AML-193 (cell line): ENCODE results near the gene MET.
"Not testable (repeated sequence)": the region's sequence is repeated elsewhere in the genome, so short reads cannot be mapped to it uniquely, and the experiment has no call there.

Experiments used
- DNase-seq, 2 experiments: peaks; one replicate each; lab custom pipeline; 2025; lab: John Stamatoyannopoulos, UW

The MET gene

GRCh38 chr7:116671681-116672595 lies at the start of gene MET:
Gene MET, plus strand, starts transcription at chr7:116672196. Its CDS starts 26,889 bp downstream, at chr7:116699085.
- no peak for DNase-seq

GRCh38 chr7:116626886-116627285 lies 45.1 kb upstream of the MET start:
- DNase-seq: no peak

- DNase-seq: no peak
Observed at GRCh38 chr7:116629051-116629463, 42.9 kb upstream of the MET start.

- DNase-seq: no peak
Observed at GRCh38 chr7:116630357-116630756, 41.6 kb upstream of the MET start.

GRCh38 chr7:116630932-116631671 lies 40.9 kb upstream of the MET start:
- no peak for DNase-seq

- DNase-seq: no peak
Observed at GRCh38 chr7:116631676-116632075, 40.3 kb upstream of the MET start.

GRCh38 chr7:116632384-116632783 lies 39.6 kb upstream of the MET start:
- DNase-seq: no peak

- no peak for DNase-seq
Observed at GRCh38 chr7:116633131-116633988, 38.6 kb upstream of the MET start.

- DNase-seq: no peak
Observed at GRCh38 chr7:116636997-116637396, 35.0 kb upstream of the MET start.

GRCh38 chr7:116638592-116638991 lies 33.4 kb upstream of the MET start:
- DNase-seq: not testable (repeated sequence)

- no peak for DNase-seq
Observed at GRCh38 chr7:116641551-116642153, 30.3 kb upstream of the MET start.

- not testable (repeated sequence) for DNase-seq
Observed at GRCh38 chr7:116643148-116643547, 28.8 kb upstream of the MET start.

GRCh38 chr7:116644628-116645027 lies 27.4 kb upstream of the MET start:
- DNase-seq: no peak

GRCh38 chr7:116647290-116647689 lies 24.7 kb upstream of the MET start:
- no peak for DNase-seq

- no peak for DNase-seq
Observed at GRCh38 chr7:116647861-116648260, 24.1 kb upstream of the MET start.

GRCh38 chr7:116650436-116650835 lies 21.6 kb upstream of the MET start:
- no peak for DNase-seq

- DNase-seq: no peak
Observed at GRCh38 chr7:116652793-116653192, 19.2 kb upstream of the MET start.

GRCh38 chr7:116653204-116653603 lies 18.8 kb upstream of the MET start:
- no peak for DNase-seq

- DNase-seq: no peak
Observed at GRCh38 chr7:116653646-116654045, 18.4 kb upstream of the MET start.

GRCh38 chr7:116659248-116659647 lies 12.7 kb upstream of the MET start:
- DNase-seq: not testable (repeated sequence)

- no peak for DNase-seq
Observed at GRCh38 chr7:116661865-116662264, 10.1 kb upstream of the MET start.

GRCh38 chr7:116663744-116664143 lies 8.3 kb upstream of the MET start:
- no peak for DNase-seq
